ENCODE results near the gene PIGC. TPM values are rescaled to one million over a fixed set of nuclear protein-coding genes. Genes with fewer than 3 reads are reported as not detected.

The PIGC gene
- total and polyA plus RNA-seq, 4 donors: 8.6 to 18.4 (median 13.2) TPM

DNA sequence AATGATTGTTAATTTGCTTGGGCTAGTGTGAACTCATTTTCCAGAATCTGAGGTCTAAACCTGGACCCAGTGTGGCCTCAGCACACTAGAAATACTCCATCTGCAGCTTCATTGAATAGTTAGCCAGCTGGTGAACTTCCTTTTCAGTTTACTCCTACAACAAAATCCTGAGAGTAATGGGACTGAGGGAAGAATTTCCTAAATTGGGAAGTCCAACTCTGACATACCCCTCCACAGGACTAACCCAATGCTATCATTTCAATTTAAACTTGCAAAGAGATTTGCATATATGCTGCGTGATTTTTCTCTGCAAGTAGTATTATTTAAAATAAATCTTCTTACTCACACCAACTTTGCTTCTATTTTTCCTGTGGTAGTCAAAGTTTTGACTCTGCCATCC is 27.8 kb upstream of the PIGC start:
- WGBS: 97% methylated on average over 1 of the region's 1 CpG
- H3K4me1 ChIP-seq (ENCODE audit: control insufficient read depth in 4 of 4, insufficient read depth in 4 of 4, low read length in 3 of 4): peaks cover 0 to 2% (median 0%) of the 10 kb centered on the region in 4 donors
- TF ChIP-seq HNF4A (conservative IDR thresholded peaks at IDR 0.05) (no peak), SP1 (IDR thresholded peaks at IDR 0.05) (no peak), RXRA (IDR thresholded peaks at IDR 0.05) (no peak), NR2F2 (IDR thresholded peaks at IDR 0.05) (no peak), HNF4G (IDR thresholded peaks at IDR 0.05) (no peak), FOXA2 (IDR thresholded peaks at IDR 0.05) (no peak), FOXA1 (IDR thresholded peaks at IDR 0.05) (no peak), EGR1 (IDR thresholded peaks at IDR 0.05; ENCODE audit: low read depth in 2 of 2) (no peak), GABPA (IDR thresholded peaks at IDR 0.05 in 1 of 2, conservative IDR thresholded peaks at IDR 0.05 in 1 of 2) (no peak), JUND (IDR thresholded peaks at IDR 0.05) (no peak)
- TF ChIP-seq, protein P1, sequence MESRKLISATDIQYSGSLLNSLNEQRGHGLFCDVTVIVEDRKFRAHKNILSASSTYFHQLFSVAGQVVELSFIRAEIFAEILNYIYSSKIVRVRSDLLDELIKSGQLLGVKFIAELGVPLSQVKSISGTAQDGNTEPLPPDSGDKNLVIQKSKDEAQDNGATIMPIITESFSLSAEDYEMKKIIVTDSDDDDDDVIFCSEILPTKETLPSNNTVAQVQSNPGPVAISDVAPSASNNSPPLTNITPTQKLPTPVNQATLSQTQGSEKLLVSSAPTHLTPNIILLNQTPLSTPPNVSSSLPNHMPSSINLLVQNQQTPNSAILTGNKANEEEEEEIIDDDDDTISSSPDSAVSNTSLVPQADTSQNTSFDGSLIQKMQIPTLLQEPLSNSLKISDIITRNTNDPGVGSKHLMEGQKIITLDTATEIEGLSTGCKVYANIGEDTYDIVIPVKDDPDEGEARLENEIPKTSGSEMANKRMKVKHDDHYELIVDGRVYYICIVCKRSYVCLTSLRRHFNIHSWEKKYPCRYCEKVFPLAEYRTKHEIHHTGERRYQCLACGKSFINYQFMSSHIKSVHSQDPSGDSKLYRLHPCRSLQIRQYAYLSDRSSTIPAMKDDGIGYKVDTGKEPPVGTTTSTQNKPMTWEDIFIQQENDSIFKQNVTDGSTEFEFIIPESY (IDR thresholded peaks at IDR 0.05): no peak
- TF ChIP-seq, protein P2, sequence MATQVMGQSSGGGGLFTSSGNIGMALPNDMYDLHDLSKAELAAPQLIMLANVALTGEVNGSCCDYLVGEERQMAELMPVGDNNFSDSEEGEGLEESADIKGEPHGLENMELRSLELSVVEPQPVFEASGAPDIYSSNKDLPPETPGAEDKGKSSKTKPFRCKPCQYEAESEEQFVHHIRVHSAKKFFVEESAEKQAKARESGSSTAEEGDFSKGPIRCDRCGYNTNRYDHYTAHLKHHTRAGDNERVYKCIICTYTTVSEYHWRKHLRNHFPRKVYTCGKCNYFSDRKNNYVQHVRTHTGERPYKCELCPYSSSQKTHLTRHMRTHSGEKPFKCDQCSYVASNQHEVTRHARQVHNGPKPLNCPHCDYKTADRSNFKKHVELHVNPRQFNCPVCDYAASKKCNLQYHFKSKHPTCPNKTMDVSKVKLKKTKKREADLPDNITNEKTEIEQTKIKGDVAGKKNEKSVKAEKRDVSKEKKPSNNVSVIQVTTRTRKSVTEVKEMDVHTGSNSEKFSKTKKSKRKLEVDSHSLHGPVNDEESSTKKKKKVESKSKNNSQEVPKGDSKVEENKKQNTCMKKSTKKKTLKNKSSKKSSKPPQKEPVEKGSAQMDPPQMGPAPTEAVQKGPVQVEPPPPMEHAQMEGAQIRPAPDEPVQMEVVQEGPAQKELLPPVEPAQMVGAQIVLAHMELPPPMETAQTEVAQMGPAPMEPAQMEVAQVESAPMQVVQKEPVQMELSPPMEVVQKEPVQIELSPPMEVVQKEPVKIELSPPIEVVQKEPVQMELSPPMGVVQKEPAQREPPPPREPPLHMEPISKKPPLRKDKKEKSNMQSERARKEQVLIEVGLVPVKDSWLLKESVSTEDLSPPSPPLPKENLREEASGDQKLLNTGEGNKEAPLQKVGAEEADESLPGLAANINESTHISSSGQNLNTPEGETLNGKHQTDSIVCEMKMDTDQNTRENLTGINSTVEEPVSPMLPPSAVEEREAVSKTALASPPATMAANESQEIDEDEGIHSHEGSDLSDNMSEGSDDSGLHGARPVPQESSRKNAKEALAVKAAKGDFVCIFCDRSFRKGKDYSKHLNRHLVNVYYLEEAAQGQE (IDR thresholded peaks at IDR 0.05): no peak
- TF ChIP-seq, protein P3, sequence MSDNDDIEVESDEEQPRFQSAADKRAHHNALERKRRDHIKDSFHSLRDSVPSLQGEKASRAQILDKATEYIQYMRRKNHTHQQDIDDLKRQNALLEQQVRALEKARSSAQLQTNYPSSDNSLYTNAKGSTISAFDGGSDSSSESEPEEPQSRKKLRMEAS (IDR thresholded peaks at IDR 0.05): no peak
- TF ChIP-seq, protein P4, sequence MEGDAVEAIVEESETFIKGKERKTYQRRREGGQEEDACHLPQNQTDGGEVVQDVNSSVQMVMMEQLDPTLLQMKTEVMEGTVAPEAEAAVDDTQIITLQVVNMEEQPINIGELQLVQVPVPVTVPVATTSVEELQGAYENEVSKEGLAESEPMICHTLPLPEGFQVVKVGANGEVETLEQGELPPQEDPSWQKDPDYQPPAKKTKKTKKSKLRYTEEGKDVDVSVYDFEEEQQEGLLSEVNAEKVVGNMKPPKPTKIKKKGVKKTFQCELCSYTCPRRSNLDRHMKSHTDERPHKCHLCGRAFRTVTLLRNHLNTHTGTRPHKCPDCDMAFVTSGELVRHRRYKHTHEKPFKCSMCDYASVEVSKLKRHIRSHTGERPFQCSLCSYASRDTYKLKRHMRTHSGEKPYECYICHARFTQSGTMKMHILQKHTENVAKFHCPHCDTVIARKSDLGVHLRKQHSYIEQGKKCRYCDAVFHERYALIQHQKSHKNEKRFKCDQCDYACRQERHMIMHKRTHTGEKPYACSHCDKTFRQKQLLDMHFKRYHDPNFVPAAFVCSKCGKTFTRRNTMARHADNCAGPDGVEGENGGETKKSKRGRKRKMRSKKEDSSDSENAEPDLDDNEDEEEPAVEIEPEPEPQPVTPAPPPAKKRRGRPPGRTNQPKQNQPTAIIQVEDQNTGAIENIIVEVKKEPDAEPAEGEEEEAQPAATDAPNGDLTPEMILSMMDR (IDR thresholded peaks at IDR 0.05; ENCODE audit: low read depth, low read length, missing input control): no peak
- no peak overlapping the region for H3K27ac ChIP-seq (ENCODE audit: low read depth in 1 of 2, low read length in 2 of 2)
- H3K27me3 ChIP-seq (ENCODE audit: control insufficient read depth in 4 of 4, insufficient read depth in 4 of 4, low read length in 3 of 4): no peaks in the 10 kb centered on the region
- H3K36me3 ChIP-seq (ENCODE audit: control insufficient read depth in 4 of 4, insufficient read depth in 3 of 4, low read depth in 1 of 4, low read length in 3 of 4): no peaks in the 10 kb centered on the region
- no peak overlapping the region for H3K9ac ChIP-seq (ENCODE audit: low read depth in 1 of 2, low read length in 2 of 2)
- DNase-seq (ENCODE audit: low spot score): no peak
- no peak overlapping the region for H3K4me3 ChIP-seq (ENCODE audit: low read depth in 1 of 3, low read length in 3 of 3)
- no peaks in the 10 kb centered on the region for H3K9me3 ChIP-seq (ENCODE audit: control insufficient read depth in 4 of 4, low read length in 3 of 4)

DNA sequence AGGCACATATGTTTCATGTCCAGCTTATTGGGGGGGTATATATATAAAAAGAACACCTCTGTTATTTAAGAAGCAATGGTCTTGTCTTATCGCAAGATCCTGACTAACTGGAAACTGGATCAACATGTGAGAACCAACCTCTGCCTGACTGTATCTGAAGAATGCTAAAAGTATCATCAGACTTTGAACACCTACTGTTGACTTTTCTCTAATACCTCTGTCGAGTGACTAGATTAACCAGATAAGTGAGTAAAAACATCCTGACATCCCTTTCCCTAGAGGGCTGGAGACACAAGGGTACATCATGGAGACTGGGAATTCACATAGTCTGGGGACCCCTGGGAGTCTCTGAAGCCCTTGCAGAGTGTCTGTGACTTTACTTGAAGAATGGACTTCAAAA is 26.3 kb upstream of the PIGC start:
- Histone ChIP-seq H3K27me3 (ENCODE audit: control insufficient read depth in 4 of 4, insufficient read depth in 4 of 4, low read length in 3 of 4) (no peaks in the 10 kb centered on the region), H3K27ac (ENCODE audit: low read depth in 1 of 2, low read length in 2 of 2) (no peak overlapping the region), H3K9me3 (ENCODE audit: control insufficient read depth in 4 of 4, low read length in 3 of 4) (no peaks in the 10 kb centered on the region), H3K9ac (ENCODE audit: low read depth in 1 of 2, low read length in 2 of 2) (no peak overlapping the region), H3K4me3 (ENCODE audit: low read depth in 1 of 3, low read length in 3 of 3) (no peak overlapping the region), H3K36me3 (ENCODE audit: control insufficient read depth in 4 of 4, insufficient read depth in 3 of 4, low read depth in 1 of 4, low read length in 3 of 4) (no peaks in the 10 kb centered on the region), H3K4me1 (ENCODE audit: control insufficient read depth in 4 of 4, insufficient read depth in 4 of 4, low read length in 3 of 4) (peaks cover 0 to 2% (median 0%) of the 10 kb centered on the region in 4 donors)
- WGBS: 26% methylated on average over 2 of the region's 2 CpGs
- DNase-seq (ENCODE audit: low spot score): no peak
- TF ChIP-seq TAF1 (conservative IDR thresholded peaks at IDR 0.05) (no peak), FOXA2 (IDR thresholded peaks at IDR 0.05) (peak; percentile 87), YY1 (IDR thresholded peaks at IDR 0.05) (peak; percentile 27), HNF4A (conservative IDR thresholded peaks at IDR 0.05) (peak; percentile 75 to 86), NR2F2 (IDR thresholded peaks at IDR 0.05) (no peak), JUND (IDR thresholded peaks at IDR 0.05) (peak in 1 of 2 donors; percentile 53), HNF4G (IDR thresholded peaks at IDR 0.05) (peak; percentile 39), RAD21 (IDR thresholded peaks at IDR 0.05) (no peak), RXRA (IDR thresholded peaks at IDR 0.05) (peak; percentile 25 to 42), GABPA (IDR thresholded peaks at IDR 0.05 in 1 of 2, conservative IDR thresholded peaks at IDR 0.05 in 1 of 2) (no peak), EGR1 (IDR thresholded peaks at IDR 0.05; ENCODE audit: low read depth in 2 of 2) (no peak), FOXA1 (IDR thresholded peaks at IDR 0.05) (peak; percentile 80)
- TF ChIP-seq, protein P3 (IDR thresholded peaks at IDR 0.05): no peak
- TF ChIP-seq, protein P2 (IDR thresholded peaks at IDR 0.05): peak; percentile 19
- TF ChIP-seq, protein P1 (IDR thresholded peaks at IDR 0.05): no peak

All from liver (tissue), 9 donors.